ENCODE results near the gene KRTAP5-5. TPM values are rescaled to one million over a fixed set of nuclear protein-coding genes. Genes with fewer than 3 reads are reported as not detected.

The KRTAP5-5 gene
- polyA plus RNA-seq, 1 donor from 2014 or later, result not detected

- no peak overlapping the region for H2AFZ ChIP-seq (ENCODE audit: low read depth, low read length)
- no peaks in the 10 kb centered on the region for H3K9me2 ChIP-seq (ENCODE audit: insufficient read depth, low read length)
- H3K27me3 ChIP-seq (ENCODE audit: insufficient read depth, low read depth, low read length), result no peaks in the 10 kb centered on the region
- TF ChIP-seq REST (IDR thresholded peaks at IDR 0.05; ENCODE audit: borderline replicate concordance) (no peak), TAF1 (IDR thresholded peaks at IDR 0.05; ENCODE audit: low read depth) (no peak), RAD21 (conservative IDR thresholded peaks at IDR 0.05) (no peak), EP300 (conservative IDR thresholded peaks at IDR 0.05; ENCODE audit: poor library complexity, severe bottlenecking) (no peak), EZH2 (IDR thresholded peaks at IDR 0.05; ENCODE audit: borderline replicate concordance, insufficient read depth, low read length, poor library complexity, severe bottlenecking) (no peak)
- TF ChIP-seq, protein P1, sequence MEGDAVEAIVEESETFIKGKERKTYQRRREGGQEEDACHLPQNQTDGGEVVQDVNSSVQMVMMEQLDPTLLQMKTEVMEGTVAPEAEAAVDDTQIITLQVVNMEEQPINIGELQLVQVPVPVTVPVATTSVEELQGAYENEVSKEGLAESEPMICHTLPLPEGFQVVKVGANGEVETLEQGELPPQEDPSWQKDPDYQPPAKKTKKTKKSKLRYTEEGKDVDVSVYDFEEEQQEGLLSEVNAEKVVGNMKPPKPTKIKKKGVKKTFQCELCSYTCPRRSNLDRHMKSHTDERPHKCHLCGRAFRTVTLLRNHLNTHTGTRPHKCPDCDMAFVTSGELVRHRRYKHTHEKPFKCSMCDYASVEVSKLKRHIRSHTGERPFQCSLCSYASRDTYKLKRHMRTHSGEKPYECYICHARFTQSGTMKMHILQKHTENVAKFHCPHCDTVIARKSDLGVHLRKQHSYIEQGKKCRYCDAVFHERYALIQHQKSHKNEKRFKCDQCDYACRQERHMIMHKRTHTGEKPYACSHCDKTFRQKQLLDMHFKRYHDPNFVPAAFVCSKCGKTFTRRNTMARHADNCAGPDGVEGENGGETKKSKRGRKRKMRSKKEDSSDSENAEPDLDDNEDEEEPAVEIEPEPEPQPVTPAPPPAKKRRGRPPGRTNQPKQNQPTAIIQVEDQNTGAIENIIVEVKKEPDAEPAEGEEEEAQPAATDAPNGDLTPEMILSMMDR (IDR thresholded peaks at IDR 0.05; ENCODE audit: poor library complexity, severe bottlenecking), result no peak
- no peak overlapping the region for H3K4me2 ChIP-seq (ENCODE audit: low read length)
- H3K9ac ChIP-seq (ENCODE audit: low read length), result no peak overlapping the region
- no peak overlapping the region for H3K4me3 ChIP-seq (ENCODE audit: low read length)
- no peak overlapping the region for H3K27ac ChIP-seq (ENCODE audit: low read length)
- no peaks in the 10 kb centered on the region for H3K79me2 ChIP-seq (replicated peaks; ENCODE audit: insufficient read depth, low read length)
- H4K20me1 ChIP-seq (ENCODE audit: insufficient read depth), result no peaks in the 10 kb centered on the region
- no peaks in the 10 kb centered on the region for H3F3A ChIP-seq (ENCODE audit: insufficient read depth, low read length, poor library complexity, severe bottlenecking)
- no peaks in the 10 kb centered on the region for H3K9me3 ChIP-seq (ENCODE audit: low read length)
- no peaks in the 10 kb centered on the region for H3K36me3 ChIP-seq (ENCODE audit: insufficient read depth, low read length)
Measured at GRCh38 chr11:1647901-1648652, 18.5 kb downstream of the KRTAP5-5 start.

DNA sequence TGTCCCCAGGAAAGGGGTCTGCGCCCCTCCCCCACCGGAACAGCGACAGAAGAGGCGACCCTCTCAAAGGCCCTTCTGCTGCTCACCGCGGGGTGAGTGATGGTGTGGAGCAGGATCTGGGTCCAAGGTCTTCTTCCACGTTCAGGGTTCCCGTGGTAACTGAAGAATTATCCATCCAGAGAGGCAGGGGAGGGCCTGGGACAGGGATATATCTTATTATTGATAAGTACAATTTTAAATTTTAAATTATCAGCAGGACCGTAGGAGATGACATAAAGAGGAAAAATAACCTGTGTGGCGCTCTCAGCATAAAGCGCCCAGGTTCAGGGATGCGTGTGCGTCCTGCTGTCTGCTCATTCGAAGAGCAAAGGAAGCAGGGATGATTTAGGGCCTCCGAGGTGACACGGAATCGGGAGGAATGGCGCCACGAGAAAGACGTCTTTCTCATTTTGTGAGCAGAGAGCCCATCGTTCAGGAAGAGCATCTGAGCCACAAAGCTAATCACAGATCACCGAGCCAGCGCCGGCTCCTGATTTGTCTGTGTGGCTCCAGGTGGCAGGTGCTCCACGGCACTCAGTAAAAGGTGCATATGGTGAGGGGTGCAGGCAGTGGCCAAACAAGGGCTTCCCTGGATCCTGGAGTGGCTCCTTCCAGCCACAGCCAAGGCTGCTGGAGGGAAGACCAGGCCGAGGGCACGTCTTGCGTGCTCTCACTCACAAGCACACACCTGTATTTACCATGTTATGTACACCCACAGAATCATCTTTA lies 19.3 kb downstream of the KRTAP5-5 start:
- Histone ChIP-seq H4K20me1 (ENCODE audit: insufficient read depth) (no peaks in the 10 kb centered on the region), H3K9ac (ENCODE audit: low read length) (no peak overlapping the region), H3K27me3 (ENCODE audit: insufficient read depth, low read depth, low read length) (no peaks in the 10 kb centered on the region), H2AFZ (ENCODE audit: low read depth, low read length) (no peak overlapping the region), H3F3A (ENCODE audit: insufficient read depth, low read length, poor library complexity, severe bottlenecking) (no peaks in the 10 kb centered on the region), H3K4me3 (ENCODE audit: low read length) (no peak overlapping the region), H3K4me2 (ENCODE audit: low read length) (no peak overlapping the region), H3K79me2 (replicated peaks; ENCODE audit: insufficient read depth, low read length) (no peaks in the 10 kb centered on the region), H3K36me3 (ENCODE audit: insufficient read depth, low read length) (no peaks in the 10 kb centered on the region), H3K9me3 (ENCODE audit: low read length) (no peaks in the 10 kb centered on the region), H3K9me2 (ENCODE audit: insufficient read depth, low read length) (no peaks in the 10 kb centered on the region), H3K27ac (ENCODE audit: low read length) (no peak overlapping the region)
- TF ChIP-seq RAD21 (conservative IDR thresholded peaks at IDR 0.05) (no peak), EP300 (conservative IDR thresholded peaks at IDR 0.05; ENCODE audit: poor library complexity, severe bottlenecking) (no peak), SMC3 (conservative IDR thresholded peaks at IDR 0.05; ENCODE audit: poor library complexity) (no peak), MXI1 (conservative IDR thresholded peaks at IDR 0.05; ENCODE audit: poor library complexity, severe bottlenecking) (no peak), POLR2AphosphoS5 (IDR thresholded peaks at IDR 0.05) (no peak), REST (IDR thresholded peaks at IDR 0.05; ENCODE audit: borderline replicate concordance) (no peak), EZH2 (IDR thresholded peaks at IDR 0.05; ENCODE audit: borderline replicate concordance, insufficient read depth, low read length, poor library complexity, severe bottlenecking) (no peak), TAF1 (IDR thresholded peaks at IDR 0.05; ENCODE audit: low read depth) (no peak)
- TF ChIP-seq, protein P1 (IDR thresholded peaks at IDR 0.05; ENCODE audit: poor library complexity, severe bottlenecking), result no peak
